H1 (cell line): ENCODE data around the gene PDE2A. TPM values are rescaled to one million over a fixed set of nuclear protein-coding genes. Genes with fewer than 3 reads are reported as not detected.

Experiments used
- ATF2 ChIP-seq: IDR thresholded peaks from 2 replicates; pipeline ENCODE4 v1.6.1; 2012; ENCODE audit warnings: low read length, inconsistent platforms
- ATF3 ChIP-seq: IDR thresholded peaks from 2 replicates; pipeline ENCODE4 v1.6.1; 2011; ENCODE audit warnings: low read depth, mild to moderate bottlenecking, low read length; ENCODE audit not compliant: insufficient read depth
- CHD7 ChIP-seq: fragments of 300-600 bp; sonication (generic); IDR thresholded peaks from 2 replicates; pipeline ENCODE4 v1.7.1; 2012; ENCODE audit warnings: low read length, moderate library complexity, mild to moderate bottlenecking, inconsistent platforms; ENCODE audit not compliant: insufficient replicate concordance
- NANOG ChIP-seq: IDR thresholded peaks from 2 replicates; pipeline ENCODE4 v1.6.1; 2011; ENCODE audit warnings: low read length, low read depth, mild to moderate bottlenecking, inconsistent platforms; ENCODE audit not compliant: insufficient read depth, poor library complexity, severe bottlenecking
- RNF2 ChIP-seq: fragments of 200-900, 300-1000 bp; sonication (generic); IDR thresholded peaks from 2 replicates; pipeline ENCODE4 v1.7.1; 2016; ENCODE audit warnings: borderline replicate concordance, low read depth, mild to moderate bottlenecking, antibody characterized with exemption, low read length; ENCODE audit not compliant: poor library complexity, severe bottlenecking; ENCODE audit errors: missing control alignments
- SAP30 ChIP-seq: fragments of 300-600 bp; sonication (generic); IDR thresholded peaks from 2 replicates; pipeline ENCODE4 v1.7.1; 2012; ENCODE audit warnings: low read length, moderate library complexity, mild to moderate bottlenecking, inconsistent platforms; ENCODE audit not compliant: insufficient read depth, insufficient replicate concordance
- YY1 ChIP-seq: IDR thresholded peaks from 2 replicates; pipeline ENCODE4 v1.6.1; 2011; ENCODE audit warnings: low read depth, mild to moderate bottlenecking, low read length
- polyA plus RNA-seq, 7 experiments: library from polyadenylated mRNA; depleted of rRNA in 3 of 7; stranded (reverse) in 5 of 7; unstranded in 2 of 7; fragments of >200 nt in 5 of 7; fragments of 200-250 nt in 2 of 7; gene quantifications; 1 replicate in 5 of 7; 2 replicates in 1 of 7; 4 replicates in 1 of 7; pipeline versions ENCODE4 v1.2.1 to v1.2.3, GENCODE V29; 2011 to 2013; ENCODE audit warnings: missing spikeins in 2 of 7, mixed read lengths in 2 of 7
- total RNA-seq: library from RNA; stranded (reverse); fragmentation: NEBNext Ultra II Directional; extraction: Animal tissue kit (Norgen Biotek cat#: 25700); gene quantifications from 2 replicates; pipeline ENCODE4 v1.2.1, GENCODE V29; 2021

PDE2A gene
- total and polyA plus RNA-seq, 2 of the 8 experiments (the other 6 are each of a cell fraction or from before 2014, with no cell fraction given): 3.4 to 7.1 TPM

- no peak for TF ChIP-seq CHD7
- TF ChIP-seq SAP30: no peak
- no peak for TF ChIP-seq NANOG
- TF ChIP-seq RNF2: no peak
- no peak for TF ChIP-seq ATF2
- TF ChIP-seq YY1: no peak
- no peak for TF ChIP-seq ATF3
These were observed 45.3 kb upstream of the PDE2A start (continued) for GRCh38 chr11:72719551-72719950.
